Panc1 (cell line): ENCODE results near the gene SCD.

Experiments used
- POLR2AphosphoS5 ChIP-seq: IDR thresholded peaks from 2 replicates; pipeline ENCODE4 v1.6.1; 2012; ENCODE audit warnings: mild to moderate bottlenecking, low read depth, low read length, moderate library complexity
- SIN3A ChIP-seq: IDR thresholded peaks from 2 replicates; pipeline ENCODE4 v1.6.1; 2012; ENCODE audit warnings: low read depth, mild to moderate bottlenecking, low read length, moderate library complexity, borderline replicate concordance; ENCODE audit not compliant: insufficient read depth
- TCF7L2 ChIP-seq: IDR thresholded peaks from 2 replicates; pipeline ENCODE4 v1.6.1; 2011; ENCODE audit warnings: mild to moderate bottlenecking, low read depth, low read length, inconsistent platforms
- TF ChIP-seq, protein P1 (sequence below): fragments of 450-650 bp; IDR thresholded peaks from 2 replicates; pipeline ENCODE4 v1.5.1; 2017; ENCODE audit warnings: mild to moderate bottlenecking

DNA sequence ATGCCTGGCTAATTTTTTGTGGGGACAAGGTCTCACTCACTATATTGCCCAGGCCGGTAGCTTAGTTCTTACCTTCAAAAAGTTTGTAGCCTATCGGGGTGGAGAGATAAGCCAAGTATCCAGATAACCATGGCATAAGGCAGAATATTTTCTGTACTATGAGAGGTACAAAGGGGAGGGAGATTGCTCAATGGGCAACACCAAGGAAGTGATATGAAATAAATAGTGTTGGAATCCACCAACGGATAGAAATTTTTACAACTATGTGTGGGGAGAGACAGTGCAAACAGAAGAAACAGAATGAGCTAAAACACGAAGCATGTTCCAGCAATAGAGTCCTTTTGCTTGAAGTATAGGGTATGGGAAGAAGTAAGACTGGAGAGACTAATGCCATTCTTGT, 8.1 kb downstream of the SCD start:
- TF ChIP-seq, protein P1, sequence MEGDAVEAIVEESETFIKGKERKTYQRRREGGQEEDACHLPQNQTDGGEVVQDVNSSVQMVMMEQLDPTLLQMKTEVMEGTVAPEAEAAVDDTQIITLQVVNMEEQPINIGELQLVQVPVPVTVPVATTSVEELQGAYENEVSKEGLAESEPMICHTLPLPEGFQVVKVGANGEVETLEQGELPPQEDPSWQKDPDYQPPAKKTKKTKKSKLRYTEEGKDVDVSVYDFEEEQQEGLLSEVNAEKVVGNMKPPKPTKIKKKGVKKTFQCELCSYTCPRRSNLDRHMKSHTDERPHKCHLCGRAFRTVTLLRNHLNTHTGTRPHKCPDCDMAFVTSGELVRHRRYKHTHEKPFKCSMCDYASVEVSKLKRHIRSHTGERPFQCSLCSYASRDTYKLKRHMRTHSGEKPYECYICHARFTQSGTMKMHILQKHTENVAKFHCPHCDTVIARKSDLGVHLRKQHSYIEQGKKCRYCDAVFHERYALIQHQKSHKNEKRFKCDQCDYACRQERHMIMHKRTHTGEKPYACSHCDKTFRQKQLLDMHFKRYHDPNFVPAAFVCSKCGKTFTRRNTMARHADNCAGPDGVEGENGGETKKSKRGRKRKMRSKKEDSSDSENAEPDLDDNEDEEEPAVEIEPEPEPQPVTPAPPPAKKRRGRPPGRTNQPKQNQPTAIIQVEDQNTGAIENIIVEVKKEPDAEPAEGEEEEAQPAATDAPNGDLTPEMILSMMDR = no peak
- TF ChIP-seq TCF7L2 (no peak), POLR2AphosphoS5 (no peak), SIN3A (no peak)
